HG02870 (cell line): ENCODE results near the gene NTNG2.

Source experiments
- ATAC-seq: cut with Tn5 transposase; IDR thresholded peaks from one replicate; pipeline ENCODE4 v1.9.1; 2021; ENCODE audit warnings: mild to moderate bottlenecking, moderate library complexity; ENCODE audit not compliant: unreplicated experiment

NTNG2 gene

DNA sequence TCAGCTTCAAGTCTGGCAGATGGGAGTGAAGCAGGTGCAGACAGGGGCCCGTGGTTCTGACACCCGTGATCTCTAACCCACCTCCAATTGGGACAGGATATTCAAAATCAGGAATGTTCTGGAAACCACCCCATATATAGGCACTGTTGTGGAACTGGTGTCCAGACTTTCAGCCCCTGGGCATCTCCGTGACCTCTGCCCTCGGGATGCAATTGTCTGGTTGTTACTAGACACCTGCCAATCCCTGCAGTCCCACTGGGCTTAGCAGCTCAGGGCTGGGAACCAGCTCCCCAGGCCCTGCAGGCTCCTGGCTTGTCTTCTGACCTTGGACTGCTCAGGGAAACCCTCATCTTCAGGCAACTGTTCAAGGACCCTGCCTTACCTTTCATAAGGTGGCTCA lies 38.8 kb downstream of the NTNG2 start:
- ATAC-seq = no peak

DNA sequence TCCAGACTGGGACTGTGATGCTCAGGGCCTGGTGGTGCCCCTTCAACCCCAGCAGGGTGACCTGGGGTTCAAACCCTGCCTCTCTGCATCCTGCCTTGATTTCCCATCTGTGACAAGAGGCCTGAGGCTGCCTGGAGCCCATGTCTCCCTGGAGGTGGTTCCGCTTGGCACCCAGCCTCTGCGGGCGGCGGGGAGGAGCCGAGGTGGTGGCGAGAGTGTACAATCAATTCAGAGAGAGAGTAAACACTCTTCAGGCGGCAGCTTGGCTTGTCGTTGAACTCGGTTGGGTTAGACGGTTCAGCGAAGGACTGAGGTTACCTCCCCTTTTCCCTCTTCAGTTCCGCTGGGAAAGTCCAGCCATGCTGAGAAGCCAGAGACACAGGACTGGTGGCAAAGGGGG lies 39.3 kb downstream of the NTNG2 start:
- ATAC-seq = no peak

DNA sequence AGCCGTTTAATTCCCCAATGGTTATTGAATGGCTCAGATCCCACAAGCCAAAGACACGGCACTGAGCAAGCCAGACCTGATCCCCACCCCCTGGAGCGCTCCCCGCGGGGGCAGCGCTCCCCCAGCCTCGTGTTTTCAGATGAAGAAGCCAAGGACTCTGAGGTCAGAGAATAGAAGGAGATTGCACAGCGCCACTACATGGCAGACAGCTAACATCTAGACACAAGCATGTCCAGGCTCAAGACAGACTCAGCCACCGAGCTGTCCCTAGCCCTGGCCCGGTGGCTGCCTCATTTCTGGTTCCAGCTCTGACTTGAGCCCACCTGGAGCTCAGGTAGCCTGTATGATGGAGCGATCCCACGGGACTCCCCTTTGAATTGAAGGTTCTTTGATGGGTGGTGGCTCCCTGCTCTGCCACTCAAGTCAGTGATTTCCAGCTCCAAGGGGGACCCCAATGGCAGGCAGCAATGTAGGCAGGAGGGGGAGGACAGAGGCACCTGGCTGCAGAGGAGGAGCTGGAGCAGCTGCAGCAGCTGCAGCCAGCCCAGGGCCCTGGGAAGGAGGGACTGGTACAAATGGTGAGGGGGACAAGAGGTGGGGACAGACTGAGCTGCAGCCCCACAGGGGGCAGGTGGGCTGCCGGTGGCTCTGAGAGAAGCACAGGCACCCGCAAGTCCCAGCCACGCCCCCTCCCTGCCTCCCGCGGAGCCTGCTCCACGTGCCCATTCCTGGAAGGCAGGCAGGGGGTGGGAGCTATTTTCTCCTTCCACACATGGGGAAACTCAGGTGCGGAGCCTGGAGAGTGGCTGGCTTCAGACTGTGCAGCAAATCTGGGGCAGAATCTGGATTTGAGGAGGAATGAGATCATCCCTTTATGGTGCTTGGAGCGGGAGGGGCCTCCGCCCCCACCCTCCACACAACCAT lies 40.2 kb downstream of the NTNG2 start:
- no peak for ATAC-seq

DNA sequence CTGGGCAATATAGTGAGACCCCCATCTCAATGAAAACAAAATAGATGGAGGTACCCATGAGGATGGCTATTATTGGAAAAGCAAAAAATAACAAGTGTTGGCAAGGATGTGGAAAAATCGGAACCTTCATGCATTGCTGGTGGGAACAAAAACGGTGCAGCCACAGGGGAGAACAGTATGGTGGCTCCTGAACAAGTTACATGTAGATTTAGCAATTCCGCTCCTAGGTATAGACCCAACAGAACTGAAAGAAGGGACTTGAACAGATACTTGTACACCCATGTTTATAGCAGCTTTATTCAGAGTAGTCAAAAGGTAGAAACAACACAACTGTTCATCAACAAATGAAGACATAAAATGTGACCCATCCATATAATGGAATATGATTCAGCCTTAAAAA lies 43.0 kb downstream of the NTNG2 start:
- ATAC-seq = no peak

DNA sequence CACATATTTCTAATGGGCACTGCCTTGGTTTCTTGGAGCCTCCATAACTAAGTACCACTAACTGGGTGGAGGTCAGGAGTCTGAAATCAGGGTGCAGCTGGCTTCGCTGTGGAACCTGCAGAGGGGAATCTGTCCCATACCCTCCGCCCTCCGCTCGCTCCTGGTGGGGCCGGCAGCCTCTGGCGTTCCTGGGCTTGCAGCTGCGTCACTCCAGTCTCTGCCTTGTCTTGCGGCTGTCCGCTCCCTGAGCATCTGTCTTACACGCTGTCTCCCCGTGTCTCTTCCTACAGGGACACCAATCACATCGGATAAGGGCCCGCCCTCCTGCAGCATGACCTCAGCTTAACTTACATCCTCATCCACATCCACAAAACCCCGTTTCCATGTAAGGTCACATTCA lies 45.4 kb downstream of the NTNG2 start:
- ATAC-seq = no peak

DNA sequence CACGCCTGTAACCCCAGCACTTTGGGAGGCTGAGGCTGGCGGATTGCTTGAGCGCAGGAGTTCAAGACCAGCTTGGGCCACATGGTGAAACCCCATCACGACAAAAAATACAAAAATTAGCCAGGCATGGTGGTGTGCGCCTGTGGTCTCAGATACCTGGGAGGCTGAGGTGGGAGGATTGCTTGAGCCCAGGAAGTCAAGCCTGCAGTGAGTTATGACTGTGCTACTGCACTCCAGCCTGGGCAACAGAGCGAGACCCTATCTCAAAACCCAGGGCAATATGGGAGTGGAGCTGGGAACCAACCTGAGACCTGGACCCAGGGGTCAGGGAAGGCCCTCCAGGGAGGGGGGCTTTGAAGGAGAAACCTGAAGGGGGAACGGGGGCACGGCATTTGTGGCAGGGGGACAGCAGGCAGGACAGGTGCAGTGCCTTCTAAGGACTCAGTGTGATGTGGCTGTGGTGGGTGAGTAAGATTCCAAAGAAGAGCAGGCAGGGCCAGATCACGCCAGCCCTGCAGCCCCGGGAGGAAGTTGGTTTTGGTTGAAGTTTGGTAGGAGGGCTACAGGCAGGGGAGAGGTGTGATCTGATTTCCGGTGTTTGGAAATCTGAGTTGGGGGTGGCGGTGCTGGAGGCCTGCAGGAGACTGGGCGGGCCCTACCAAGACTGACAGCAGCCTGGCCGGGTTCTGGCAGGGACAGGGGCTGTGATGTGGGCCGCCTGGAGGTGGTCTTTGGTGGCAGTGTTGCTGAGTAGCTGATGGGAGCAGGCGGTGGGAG lies 46.2 kb downstream of the NTNG2 start:
- ATAC-seq = no peak

DNA sequence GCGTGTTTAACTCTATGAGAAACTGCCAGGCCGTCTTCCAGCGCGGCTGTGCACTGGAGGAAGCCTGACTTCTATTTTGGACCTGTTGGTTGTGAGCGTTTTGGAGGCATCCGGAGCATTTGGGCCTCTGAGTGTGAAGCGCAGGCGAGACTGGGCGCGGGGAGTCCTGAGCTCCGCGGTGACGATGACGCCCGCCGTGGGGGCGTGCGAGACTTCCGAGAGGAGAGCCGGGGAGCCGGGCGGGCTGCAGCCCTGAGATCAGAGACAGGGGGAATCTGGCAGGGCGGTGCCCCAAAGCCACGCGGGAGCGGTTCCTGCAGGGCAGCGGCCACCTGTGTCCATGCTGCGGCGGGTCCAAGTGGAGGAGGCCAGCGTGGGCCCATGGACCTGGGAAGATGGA lies 47.4 kb downstream of the NTNG2 start:
- no peak for ATAC-seq

DNA sequence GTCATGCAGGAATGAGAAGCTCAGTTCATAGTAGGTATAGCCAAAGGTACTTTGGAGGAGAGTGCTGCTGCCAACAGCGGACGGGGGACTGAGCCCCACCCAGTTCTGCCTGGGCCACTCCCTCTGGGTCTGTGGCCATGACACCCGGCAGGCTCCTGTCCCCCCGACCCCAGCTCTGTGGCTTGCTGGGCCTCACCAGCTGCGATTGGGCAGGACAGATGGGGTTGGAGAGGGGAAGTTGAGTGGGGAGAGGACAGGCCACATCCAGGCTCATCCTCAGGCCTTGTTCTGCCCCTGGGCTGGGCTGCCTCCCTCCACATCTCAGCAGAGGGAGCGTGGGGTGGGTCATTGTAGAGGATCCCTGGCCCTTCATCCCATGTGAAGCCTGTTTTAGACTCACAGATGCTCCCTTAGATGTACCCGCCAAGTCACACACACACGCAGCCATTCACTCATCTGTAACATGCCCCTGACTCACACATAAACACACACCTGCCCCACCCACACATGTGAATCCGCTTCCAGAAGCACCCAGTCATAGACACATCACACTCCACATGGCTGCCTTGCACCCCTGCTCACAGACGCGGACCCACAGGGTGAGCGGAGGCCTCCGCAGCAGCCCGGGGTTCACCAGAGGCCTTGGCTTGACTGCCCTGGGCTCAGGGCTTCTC lies 48.8 kb downstream of the NTNG2 start:
- ATAC-seq = no peak

DNA sequence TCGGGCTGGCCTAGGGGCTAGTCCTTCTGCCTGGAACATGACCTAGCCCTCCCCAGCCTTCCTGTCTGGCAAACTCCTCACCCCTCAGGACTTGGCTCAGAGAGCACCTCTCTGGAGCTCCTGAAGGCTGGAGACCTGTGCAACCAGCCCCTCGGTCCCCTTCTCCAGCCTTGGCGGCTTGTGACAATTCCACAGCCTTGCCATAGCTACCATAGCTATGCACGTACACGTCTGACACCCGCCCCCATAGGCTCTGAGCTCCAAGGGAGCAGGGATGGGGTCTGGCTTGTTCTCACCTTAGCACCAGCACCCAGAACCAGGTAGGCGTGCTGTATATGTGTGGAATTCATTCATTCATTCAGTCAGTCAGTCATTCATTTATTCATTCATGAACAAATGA lies 49.7 kb downstream of the NTNG2 start:
- no peak for ATAC-seq

DNA sequence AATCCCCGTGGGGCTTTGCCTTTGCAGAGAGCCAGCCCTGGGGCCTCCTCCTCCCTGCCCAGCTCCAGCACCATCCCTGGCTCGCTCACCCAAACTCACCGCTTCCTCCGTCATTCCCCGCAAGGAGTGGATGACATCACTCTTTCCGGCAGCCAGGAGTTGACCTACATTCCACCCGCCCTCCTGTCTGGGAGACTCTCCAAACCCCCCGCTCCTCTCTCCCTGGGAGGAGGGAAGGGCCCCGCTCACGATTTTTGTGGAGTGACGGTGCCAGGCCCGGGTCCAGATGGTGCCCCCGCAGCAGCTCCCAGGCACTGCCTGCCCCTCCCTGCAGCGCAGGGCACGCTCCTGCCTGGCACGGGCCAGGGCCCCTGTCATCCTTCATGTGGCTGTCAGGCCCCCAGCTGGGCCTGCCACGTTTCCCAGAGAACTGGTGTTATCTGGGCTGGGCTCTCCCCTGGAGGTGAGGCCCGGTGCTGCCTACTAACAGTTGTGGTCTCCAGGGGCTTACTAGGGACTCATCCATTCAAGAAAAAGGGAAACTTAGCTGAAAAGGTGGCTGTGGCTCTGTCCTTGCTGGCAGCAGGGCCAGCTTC lies 52.3 kb downstream of the NTNG2 start:
- no peak for ATAC-seq

DNA sequence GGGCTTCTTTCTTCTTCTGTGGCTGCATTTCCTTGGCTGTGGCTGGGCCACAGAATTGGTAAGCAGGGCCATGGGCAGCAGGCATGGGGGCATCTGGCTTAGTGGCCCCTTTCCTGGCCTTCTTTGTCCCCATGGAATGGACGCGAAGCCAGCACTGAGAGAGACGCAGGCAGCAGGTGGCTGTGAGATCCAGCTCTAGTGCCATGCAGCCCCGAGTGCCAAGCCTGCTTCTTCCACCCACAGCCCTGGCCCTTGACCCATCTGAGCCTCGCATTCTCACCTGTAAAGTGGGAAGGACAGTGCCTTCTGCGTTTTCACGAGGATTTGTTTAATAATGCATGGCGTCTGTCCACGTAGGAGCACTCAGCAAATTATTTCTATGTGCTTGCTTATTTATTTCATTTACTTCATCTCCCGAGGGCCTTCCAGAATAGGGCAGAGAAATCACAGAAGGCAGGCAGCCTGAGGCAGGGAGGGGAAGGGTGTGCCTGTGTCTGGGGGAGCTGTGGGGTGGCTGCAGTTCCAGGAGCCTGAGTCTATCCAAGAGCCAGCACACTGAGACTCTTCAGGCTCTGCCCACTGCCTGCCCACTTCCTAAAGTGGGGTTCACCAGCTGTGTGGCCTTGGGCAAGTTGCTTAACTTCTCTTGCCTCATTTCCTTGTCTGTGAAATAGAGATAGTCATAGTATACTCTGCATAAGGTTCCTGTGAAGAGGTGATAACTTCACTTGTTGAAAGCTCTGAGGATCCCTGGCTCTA lies 55.2 kb downstream of the NTNG2 start:
- ATAC-seq = no peak

DNA sequence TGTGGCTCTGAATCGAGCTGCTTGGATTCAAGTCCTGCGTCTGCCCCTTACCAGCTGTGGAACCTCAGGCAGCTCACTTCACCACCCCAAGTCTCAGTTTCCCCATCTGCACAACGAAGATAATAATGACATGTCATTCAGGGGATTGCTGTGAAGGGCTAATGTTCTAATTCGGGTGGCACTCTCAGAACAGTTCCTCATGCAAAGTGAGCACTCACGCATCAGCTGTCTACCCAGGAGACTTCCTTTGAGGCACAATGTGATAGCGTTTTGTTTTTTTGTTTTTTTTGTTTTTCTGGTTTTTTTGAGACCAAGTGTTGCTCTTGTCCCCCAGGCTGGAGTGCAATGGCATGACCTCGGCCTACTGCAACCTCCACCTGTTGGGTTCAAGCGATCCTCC lies 56.4 kb downstream of the NTNG2 start:
- no peak for ATAC-seq

DNA sequence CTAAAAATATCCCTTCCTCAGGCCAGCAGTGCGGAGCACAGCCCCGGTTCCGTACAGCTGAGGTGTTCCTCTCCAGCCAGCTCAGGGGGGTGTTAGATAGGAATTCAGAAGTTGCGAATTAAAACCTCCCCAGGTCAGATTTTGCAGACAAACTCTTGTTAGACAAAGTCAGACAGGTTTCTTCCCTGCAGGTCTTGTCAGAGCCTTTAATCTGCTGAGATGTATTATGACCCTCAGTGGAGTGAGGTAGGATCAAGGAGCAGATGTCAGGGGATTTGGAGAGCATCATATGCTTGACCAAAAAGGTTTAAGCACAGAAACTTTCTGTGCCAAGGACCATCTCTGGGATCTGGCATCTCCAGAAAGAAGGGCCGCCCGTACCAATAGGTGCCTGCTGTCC lies 60.1 kb downstream of the NTNG2 start:
- no peak for ATAC-seq

DNA sequence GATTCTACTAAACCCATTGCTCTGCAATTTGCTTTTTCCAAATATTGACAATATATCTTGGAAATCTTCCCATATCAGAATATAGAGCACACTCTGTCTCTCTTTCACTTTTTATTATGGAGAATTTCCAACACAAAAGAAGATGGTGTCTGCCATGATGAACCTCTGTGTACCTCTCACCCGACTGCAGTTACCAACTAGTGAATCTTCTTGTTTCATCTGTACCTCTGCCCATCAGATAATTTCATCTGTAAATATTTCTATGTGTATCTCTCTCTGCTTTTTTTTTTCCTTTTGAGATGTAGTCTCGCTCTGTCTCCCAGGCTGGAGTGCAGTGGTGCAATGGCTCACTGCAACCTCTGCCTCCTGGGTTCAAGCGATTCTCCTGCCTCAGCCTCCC lies 62.8 kb downstream of the NTNG2 start:
- no peak for ATAC-seq

DNA sequence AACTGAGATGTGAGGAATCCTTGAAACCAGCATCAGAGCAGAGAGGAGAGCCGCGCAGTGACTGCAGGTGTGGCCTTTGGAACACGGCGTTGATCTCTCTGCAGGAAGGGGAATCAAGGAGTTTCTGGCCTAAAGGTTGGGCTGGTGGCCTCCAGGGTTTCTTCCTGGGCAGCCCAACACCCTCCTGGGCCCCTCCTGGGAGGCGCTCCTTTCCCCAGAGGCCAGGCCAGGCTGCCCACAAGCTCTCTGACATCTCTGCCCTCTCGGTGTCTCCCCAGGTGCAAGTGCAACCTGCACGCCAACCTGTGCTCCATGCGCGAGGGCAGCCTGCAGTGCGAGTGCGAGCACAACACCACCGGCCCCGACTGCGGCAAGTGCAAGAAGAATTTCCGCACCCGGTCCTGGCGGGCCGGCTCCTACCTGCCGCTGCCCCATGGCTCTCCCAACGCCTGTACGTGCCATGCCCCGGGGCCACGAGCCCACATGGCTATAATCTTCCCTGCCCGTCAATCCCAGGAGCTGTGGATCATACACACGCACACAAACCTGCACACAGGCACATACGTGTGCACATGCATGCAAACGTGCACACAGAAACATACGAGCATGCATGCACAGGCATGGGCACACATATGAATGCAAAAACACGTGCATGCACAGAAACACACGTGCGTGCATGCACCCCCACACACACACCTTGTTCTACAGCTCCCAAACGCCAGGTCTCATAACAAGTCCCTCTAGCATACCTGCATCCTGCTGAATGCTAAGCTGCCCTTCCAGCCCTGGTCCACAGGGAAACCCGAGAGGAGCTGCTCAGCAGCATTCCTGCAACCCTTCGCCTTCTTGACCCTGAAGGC lies 64.9 kb downstream of the NTNG2 start:
- no peak for ATAC-seq

DNA sequence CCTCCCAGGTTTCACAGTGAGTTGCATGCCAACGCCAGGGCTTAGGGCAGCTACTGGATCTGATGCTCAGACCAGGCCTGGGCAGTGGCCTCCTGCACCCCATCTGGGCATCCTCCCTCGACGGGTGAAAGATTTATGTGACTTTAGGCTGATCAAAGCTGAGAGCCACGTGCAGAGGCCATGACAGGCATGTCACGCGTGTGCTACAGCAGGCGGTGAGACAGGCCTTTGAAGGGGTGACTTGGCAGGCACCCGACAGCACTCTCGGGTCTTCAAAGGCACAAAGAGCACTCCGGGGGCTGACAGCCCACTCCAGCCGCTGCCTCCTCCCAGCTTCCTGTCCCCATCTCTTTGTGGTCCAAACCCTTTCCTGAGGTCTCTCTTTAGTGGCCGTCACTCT lies 66.2 kb downstream of the NTNG2 start:
- no peak for ATAC-seq

DNA sequence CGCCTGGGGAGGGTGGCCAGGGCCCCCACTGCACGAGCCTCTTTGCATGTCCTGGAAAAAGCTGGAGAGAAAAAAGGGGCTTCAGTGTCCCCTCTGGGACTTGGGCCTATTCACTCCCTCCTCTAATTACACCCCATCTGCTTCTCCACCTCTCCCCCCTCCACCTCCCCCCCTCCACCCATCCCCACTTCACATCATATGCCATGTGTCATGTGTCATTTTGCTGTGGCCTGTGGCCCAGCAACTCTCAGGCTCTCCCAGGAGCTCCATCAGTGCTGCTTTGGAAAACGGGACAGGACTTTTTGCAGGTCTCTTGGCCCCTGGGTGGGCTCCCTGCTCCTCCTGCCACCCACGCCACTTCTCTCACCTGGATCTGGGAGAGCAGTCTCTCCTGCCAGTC lies 68.7 kb downstream of the NTNG2 start:
- ATAC-seq = no peak

DNA sequence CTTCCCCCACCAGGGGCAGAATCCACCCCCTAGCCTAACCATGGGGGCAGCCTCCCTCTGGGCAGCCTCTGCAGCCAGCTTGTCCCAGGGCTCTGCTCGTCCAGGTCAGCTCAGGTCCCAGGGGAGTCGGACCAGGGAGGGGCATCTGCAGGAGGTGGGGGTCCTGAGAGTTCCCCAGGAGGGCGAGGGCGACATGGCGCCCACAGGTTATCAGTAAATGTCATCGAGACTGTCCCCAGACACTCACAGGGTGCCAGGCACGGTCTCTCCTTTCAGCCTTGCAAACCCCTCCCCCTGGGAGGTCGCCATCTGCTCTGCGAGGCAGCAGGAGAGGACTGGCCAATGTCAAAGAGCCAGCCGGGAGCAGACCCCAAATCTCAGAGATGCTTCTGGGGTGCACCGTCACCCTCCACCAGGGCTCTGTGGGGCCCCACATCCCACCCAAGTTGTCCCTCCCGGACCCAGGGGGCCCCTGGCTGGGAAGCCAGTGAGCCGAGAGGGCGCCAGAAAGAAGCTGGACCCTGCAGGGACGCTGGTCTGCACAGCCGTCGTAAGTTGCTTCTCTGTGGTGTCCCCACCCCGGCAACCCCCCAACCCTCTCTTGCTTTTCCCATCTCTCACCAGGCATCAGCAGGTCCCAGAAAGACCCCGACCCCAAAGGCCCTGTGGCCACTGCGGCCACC lies 69.3 kb downstream of the NTNG2 start:
- ATAC-seq = no peak

DNA sequence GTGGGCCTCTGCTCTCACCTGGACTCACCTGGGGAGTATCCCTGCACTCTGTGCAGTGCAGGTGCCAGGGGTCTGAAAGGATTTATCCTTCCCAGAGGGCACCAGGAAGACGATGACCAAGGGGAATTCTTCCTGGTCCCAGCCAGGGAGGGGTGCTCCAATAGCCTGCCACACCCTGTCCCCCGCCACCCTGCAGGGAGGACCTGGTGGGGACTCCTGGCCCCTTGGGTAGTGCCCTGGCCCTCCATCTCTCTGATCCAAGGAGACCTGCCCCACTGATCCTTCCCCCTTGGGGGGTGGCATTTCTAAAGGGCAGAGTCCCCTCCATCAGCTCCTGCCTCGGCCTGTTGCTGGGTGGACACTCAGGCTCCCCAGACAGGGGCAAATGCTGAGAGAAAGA lies 70.7 kb downstream of the NTNG2 start:
- ATAC-seq = no peak
